LNCAP (cell line): ENCODE data around the gene CTNNBL1.

Experiments used
- TF ChIP-seq, protein P1 (sequence below): fragments of 450-650 bp; IDR thresholded peaks from 2 replicates; pipeline ENCODE4 v1.5.1; 2017; ENCODE audit warnings: mild to moderate bottlenecking

The CTNNBL1 gene

DNA sequence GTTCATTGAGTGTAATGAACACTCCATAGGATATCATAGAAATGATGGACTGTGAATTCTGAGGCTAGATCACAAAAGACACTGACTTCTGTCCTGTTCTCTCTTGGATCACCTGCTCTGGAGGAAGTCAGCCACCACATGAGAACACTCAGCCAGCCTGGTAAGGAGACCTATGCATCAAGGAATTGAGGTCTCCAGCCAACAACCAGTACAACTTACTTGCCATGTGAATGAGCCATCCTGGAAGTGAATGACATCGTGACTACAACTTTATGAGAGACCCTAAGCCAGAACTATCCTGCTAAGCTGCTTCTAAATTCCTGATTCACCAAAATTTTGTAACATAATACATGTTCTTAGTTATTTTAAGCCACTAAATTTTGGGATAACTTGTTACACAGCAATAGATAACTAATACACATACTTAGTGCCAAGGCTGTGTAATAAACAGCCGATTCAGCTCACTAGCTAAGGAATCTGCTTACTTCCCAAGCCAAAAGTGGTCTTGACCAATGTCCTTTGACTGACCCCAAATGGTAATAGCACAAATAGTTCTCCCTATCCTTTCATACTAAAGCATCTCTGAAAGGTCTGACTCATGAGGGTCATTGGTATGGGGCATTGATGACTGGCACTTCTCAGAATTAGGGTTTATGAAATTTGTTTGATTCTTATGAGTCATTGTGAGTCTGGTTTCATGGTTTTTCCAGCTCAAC lies 6.9 kb upstream of the CTNNBL1 start:
- TF ChIP-seq, protein P1, sequence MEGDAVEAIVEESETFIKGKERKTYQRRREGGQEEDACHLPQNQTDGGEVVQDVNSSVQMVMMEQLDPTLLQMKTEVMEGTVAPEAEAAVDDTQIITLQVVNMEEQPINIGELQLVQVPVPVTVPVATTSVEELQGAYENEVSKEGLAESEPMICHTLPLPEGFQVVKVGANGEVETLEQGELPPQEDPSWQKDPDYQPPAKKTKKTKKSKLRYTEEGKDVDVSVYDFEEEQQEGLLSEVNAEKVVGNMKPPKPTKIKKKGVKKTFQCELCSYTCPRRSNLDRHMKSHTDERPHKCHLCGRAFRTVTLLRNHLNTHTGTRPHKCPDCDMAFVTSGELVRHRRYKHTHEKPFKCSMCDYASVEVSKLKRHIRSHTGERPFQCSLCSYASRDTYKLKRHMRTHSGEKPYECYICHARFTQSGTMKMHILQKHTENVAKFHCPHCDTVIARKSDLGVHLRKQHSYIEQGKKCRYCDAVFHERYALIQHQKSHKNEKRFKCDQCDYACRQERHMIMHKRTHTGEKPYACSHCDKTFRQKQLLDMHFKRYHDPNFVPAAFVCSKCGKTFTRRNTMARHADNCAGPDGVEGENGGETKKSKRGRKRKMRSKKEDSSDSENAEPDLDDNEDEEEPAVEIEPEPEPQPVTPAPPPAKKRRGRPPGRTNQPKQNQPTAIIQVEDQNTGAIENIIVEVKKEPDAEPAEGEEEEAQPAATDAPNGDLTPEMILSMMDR, result no peak

DNA sequence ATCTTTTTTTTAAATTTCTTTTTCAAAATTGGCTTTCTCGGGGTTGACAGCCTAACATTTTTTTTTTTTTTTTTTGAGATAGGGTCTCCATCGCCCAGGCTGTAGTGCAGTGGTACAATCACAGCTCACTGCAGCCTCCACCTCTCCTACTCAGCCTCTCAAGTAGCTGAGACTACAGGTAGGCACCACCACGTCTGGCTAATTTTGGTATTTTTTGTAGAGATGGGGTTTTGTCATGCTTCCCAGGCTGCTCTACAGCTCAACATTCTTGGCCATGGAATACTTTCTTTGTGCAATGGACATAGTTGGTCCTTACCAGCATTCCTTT lies 6.4 kb upstream of the CTNNBL1 start:
- TF ChIP-seq, protein P1, result no peak

DNA sequence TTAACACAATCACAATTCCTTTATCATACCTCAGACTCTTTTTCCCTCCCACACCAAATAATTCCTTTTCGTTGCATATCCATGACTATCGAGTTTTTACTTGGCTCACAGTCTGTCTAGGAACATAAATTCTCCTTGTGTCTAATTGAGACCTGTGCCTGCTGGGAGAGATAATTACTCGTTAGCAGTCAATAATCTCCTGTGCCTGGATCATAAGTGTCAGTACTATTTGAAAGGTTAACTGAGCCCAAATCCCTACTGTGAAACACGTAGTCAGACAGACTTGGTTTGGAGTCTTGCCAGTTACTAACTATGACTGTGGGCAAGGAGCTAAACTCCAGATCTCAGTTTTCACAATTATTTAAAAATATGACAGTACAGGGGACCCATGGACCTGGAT lies 5.7 kb upstream of the CTNNBL1 start:
- TF ChIP-seq, protein P1, result no peak

DNA sequence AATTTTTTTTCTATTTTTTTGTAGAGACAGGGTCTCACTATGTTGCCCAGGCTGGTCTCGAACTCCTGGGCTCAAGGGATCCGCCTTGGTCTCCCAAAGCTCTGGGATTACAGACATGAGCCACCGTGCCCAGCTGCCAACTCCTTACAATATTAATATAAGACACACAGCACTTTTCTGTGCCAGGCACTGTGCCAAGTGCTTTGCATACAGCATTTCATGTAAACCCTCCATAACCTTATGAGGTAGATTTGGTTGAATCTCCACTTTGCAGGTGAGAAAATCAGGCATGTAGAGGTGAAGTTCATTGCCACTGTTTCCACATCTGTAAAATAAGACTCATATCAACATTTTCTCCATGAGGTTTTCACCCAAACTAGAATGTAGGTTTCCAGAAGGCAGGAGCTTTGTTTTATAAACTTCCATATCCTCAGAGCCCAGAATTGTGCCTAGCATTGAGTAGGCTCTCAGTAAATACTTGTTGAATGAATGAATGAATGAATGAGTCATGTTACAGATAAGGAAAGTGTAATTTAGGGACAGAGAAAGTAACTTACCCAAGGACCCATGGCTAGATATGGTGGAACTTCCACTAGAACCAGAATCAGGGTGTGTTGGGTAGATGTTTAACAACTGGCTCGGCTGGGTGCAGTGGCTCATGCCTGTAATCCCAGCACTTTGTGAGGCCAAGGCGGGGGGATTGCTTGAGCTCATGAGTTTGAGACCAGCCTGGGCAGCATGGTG lies 3.0 kb upstream of the CTNNBL1 start:
- TF ChIP-seq, protein P1, result no peak

DNA sequence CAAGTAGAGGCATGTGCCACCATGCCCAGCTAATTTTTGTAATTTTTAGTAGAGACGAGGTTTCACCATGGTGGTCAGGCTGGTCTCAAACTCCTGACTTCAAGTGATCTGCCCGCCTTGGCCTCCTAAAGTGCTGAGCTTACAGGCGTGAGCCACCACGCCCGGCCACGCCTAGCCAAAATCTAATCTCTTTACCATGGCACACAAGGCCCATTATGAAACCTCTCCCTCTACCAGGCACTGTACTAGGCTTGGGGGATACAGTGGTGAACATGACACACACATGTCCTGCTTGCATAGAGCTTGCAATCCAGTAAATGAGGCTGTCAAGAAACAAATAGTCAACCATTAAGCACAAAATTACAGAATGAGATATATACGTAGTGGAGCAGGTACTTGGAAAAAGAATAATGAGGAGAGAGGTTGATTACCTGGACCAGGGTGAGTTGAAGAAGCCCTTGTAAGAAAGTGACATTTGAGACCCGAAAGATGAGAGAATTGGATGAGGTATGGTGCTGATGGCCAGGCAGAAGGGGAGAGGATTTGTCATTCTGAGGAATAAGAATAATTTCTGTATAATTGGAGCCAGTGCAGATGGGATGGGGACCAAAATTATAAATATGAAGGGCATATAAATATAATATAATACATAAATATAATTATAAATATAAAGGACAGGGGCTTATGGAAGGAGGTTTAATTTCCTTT lies 1.2 kb upstream of the CTNNBL1 start:
- TF ChIP-seq, protein P1, result no peak

DNA sequence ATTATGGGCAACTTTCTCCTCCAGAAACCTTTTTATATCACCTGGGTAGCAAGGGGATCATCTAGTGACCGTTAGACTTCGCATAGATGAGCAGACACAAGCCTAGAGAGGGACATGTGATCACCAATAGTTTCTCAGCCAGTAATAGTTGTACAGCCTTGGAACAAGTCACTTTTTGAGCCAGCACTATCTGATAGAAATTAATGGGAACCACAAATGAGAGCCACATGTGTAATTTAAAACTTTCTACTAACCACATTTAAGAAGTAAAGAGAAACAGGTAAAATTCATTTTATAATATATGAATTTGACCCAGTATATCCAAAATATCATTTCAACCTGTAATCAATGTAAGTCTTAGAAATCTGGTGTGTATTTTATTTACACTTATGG lies 592 bp upstream of the CTNNBL1 start:
- TF ChIP-seq, protein P1, result no peak

DNA sequence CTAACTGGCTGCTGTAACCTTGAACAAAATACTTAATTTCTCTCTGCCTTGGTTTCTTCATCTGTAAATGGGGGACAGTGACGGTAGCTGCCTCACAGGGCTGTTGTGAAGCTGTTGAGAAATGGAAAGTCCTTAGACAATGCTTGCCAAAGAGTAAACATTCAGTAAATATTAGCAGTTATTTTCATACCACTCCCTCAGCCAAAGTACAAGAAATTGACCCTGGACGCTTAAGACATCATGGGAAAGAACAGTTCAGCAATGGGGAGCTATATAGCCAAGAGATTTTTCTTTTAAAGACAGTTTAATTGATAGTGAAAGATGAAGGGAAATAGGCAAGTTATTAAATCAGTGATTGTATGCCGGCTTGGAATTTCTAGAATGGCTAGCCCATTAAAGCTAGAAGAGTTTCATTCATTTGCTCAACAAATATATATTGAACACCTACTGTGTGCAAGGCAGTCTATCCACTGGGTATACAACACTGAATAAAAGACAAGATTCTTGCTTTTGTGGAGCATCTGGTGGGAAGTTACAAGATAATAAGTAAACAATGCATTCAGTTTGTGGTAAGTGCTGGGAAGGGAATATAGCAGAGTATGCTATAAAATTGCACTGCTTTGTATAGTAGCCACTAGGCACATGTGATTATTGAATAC lies 2.0 kb downstream of the CTNNBL1 start:
- TF ChIP-seq, protein P1, result no peak
